Loucy (cell line): ENCODE data around the gene FARS2.

Experiments used
- H2AFZ ChIP-seq: fragments of 200-600 bp; sonication (generic); 2 replicates; pipeline ENCODE4 v1.6.0; 2016; ENCODE audit warnings: antibody characterized with exemption, mild to moderate bottlenecking, low read length, moderate library complexity
- H3F3A ChIP-seq: fragments of 200-600 bp; 2 replicates; pipeline ENCODE4 v1.6.0; 2016; ENCODE audit warnings: antibody characterized with exemption, low read depth, mild to moderate bottlenecking
- H3K27me3 ChIP-seq: fragments of 200-600 bp; sonication (generic); 2 replicates; pipeline ENCODE4 v1.6.1; 2014; ENCODE audit warnings: low read length, mild to moderate bottlenecking; ENCODE audit not compliant: insufficient read depth, poor library complexity, severe bottlenecking
- H3K36me3 ChIP-seq: fragments of 200-600 bp; sonication (generic); 2 replicates; pipeline ENCODE4 v1.6.1; 2016; ENCODE audit warnings: low read length; ENCODE audit not compliant: insufficient read depth
- H3K4me1 ChIP-seq: fragments of 200-600 bp; sonication (generic); 2 replicates; pipeline ENCODE4 v1.5.1; 2014; ENCODE audit warnings: low read length, mild to moderate bottlenecking; ENCODE audit not compliant: insufficient read depth, poor library complexity, severe bottlenecking
- H3K4me2 ChIP-seq: fragments of 200-600 bp; sonication (generic); 2 replicates; pipeline ENCODE4 v1.6.0; 2014; ENCODE audit warnings: antibody characterized with exemption, low read length, low read depth, mild to moderate bottlenecking; ENCODE audit not compliant: poor library complexity, severe bottlenecking
- H3K4me3 ChIP-seq: fragments of 200-600 bp; sonication (generic); 2 replicates; pipeline ENCODE4 v1.5.1; 2014; ENCODE audit warnings: low read length, mild to moderate bottlenecking, mixed read lengths; ENCODE audit not compliant: poor library complexity, severe bottlenecking
- H3K79me2 ChIP-seq: fragments of 200-600 bp; sonication (generic); 2 replicates; pipeline ENCODE4 v1.6.1; 2014; ENCODE audit warnings: low read length; ENCODE audit not compliant: insufficient read depth
- H3K9ac ChIP-seq: fragments of 200-600 bp; sonication (generic); 2 replicates; pipeline ENCODE4 v1.6.0; 2014; ENCODE audit warnings: mild to moderate bottlenecking, low read depth, low read length, moderate library complexity; ENCODE audit not compliant: poor library complexity, severe bottlenecking
- H3K9me2 ChIP-seq: fragments of 200-600 bp; sonication (generic); replicated peaks from 2 replicates; pipeline ENCODE4 v1.6.1; 2016; ENCODE audit warnings: low read depth, low read length, mixed read lengths
- H3K9me3 ChIP-seq: fragments of 200-600 bp; sonication (generic); 2 replicates; pipeline ENCODE4 v1.6.1; 2014; ENCODE audit warnings: mild to moderate bottlenecking, antibody characterized with exemption, low read length, low read depth; ENCODE audit not compliant: insufficient read depth
- H4K20me1 ChIP-seq: fragments of 200-600 bp; sonication (generic); 2 replicates; pipeline ENCODE4 v1.6.0; 2014; ENCODE audit warnings: antibody characterized with exemption, low read length, mild to moderate bottlenecking; ENCODE audit not compliant: insufficient read depth, poor library complexity, severe bottlenecking
- EZH2phosphoT487 ChIP-seq: fragments of 200-600 bp; IDR thresholded peaks from 2 replicates; pipeline ENCODE4 v1.6.1; 2018; ENCODE audit warnings: antibody characterized with exemption, mild to moderate bottlenecking, moderate library complexity, borderline replicate concordance
- TF ChIP-seq, protein P1 (sequence below): fragments of 200-600 bp; sonication (generic); conservative IDR thresholded peaks from 2 replicates; pipeline ENCODE4 v1.5.1; 2014; ENCODE audit warnings: mild to moderate bottlenecking, antibody characterized with exemption, low read length

The FARS2 gene

DNA sequence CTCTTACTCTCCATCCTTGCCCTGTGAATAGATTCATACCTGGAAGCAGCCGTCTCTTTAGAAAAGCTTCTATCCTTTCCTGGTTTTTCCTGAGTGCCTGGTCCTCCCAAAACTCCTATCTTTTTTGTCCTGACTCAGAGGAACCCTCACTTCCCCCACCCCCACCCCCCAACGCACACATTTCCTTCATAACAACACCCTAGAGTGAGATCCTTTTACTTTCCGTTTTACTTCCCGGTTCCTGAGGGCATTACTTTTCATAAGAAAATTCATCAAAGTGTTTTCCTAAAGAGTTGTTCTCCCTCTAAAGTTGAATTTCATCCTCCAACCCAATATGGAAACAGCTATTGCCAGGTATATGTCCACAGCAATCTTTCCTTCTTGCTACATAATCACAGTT lies 418.4 kb downstream of the FARS2 start:
- Histone ChIP-seq H3K9me2 (no peaks in the 10 kb centered on the region), H3K4me3 (no peak overlapping the region), H3K4me2 (no peak overlapping the region), H3K36me3 (no peaks in the 10 kb centered on the region), H4K20me1 (no peaks in the 10 kb centered on the region), H3K4me1 (no peaks in the 10 kb centered on the region), H3K27me3 (no peaks in the 10 kb centered on the region), H3K79me2 (no peaks in the 10 kb centered on the region), H3K9ac (no peak overlapping the region), H3K9me3 (no peaks in the 10 kb centered on the region), H3F3A (no peaks in the 10 kb centered on the region), H2AFZ (no peak overlapping the region)
- no peak for TF ChIP-seq EZH2phosphoT487
- TF ChIP-seq, protein P1, sequence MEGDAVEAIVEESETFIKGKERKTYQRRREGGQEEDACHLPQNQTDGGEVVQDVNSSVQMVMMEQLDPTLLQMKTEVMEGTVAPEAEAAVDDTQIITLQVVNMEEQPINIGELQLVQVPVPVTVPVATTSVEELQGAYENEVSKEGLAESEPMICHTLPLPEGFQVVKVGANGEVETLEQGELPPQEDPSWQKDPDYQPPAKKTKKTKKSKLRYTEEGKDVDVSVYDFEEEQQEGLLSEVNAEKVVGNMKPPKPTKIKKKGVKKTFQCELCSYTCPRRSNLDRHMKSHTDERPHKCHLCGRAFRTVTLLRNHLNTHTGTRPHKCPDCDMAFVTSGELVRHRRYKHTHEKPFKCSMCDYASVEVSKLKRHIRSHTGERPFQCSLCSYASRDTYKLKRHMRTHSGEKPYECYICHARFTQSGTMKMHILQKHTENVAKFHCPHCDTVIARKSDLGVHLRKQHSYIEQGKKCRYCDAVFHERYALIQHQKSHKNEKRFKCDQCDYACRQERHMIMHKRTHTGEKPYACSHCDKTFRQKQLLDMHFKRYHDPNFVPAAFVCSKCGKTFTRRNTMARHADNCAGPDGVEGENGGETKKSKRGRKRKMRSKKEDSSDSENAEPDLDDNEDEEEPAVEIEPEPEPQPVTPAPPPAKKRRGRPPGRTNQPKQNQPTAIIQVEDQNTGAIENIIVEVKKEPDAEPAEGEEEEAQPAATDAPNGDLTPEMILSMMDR = no peak

DNA sequence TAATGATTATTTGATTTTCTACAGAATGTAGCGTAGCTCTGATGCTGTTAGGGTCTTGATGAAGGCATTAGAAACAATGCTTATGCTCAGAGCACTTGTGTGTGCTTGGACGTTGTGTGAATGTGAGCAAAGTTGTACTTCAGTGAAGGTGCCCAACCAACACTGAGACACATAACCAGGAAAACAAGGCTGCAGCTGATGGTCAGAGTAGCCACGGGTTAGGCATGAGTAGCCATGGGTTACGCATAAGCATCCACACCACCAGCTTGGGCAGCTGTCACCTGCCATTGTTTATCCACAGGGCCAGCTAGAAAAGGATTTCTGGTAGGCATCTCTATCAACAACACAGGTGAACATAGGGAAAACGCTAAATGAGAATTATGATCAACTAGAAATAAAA lies 418.8 kb downstream of the FARS2 start:
- Histone ChIP-seq H3K9ac (no peak overlapping the region), H3K4me3 (no peak overlapping the region), H3F3A (no peaks in the 10 kb centered on the region), H4K20me1 (no peaks in the 10 kb centered on the region), H3K79me2 (no peaks in the 10 kb centered on the region), H2AFZ (no peak overlapping the region), H3K9me3 (no peaks in the 10 kb centered on the region), H3K36me3 (no peaks in the 10 kb centered on the region), H3K4me2 (no peak overlapping the region), H3K27me3 (no peaks in the 10 kb centered on the region), H3K4me1 (no peaks in the 10 kb centered on the region), H3K9me2 (no peaks in the 10 kb centered on the region)
- TF ChIP-seq EZH2phosphoT487 = no peak
- TF ChIP-seq, protein P1 = no peak

DNA sequence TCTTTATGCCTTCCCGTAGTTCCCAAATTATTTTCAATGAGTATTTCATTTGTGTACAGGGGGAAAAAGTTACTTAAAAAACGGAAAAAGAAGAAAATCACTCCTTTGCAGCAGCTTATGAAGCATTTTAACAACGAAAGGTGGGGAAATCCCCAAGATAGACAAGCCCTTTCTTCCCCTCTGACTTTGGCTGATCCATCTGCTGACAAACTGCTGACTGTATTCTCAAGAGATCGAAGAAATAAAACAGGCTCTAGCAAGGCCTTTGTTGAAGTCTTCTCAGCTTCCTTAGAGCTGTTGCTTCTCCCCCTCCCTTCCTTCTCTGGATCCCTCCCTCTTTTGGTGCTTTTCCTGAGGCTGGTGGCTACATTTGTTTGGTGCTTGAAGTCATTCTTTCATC lies 420.2 kb downstream of the FARS2 start:
- H3K4me3 ChIP-seq = no peak overlapping the region
- no peak overlapping the region for H3K9ac ChIP-seq
- no peaks in the 10 kb centered on the region for H3F3A ChIP-seq
- H3K9me3 ChIP-seq = no peaks in the 10 kb centered on the region
- H3K79me2 ChIP-seq = no peaks in the 10 kb centered on the region
- H2AFZ ChIP-seq = no peak overlapping the region
- no peak for TF ChIP-seq EZH2phosphoT487
- TF ChIP-seq, protein P1 = no peak
- no peak overlapping the region for H3K4me2 ChIP-seq
- H3K9me2 ChIP-seq = no peaks in the 10 kb centered on the region
- H3K36me3 ChIP-seq = no peaks in the 10 kb centered on the region
- no peaks in the 10 kb centered on the region for H4K20me1 ChIP-seq
- no peaks in the 10 kb centered on the region for H3K27me3 ChIP-seq
- H3K4me1 ChIP-seq = no peaks in the 10 kb centered on the region
